Endodermal cell (in vitro differentiated cells): Measurements from ENCODE around the gene SMIM7. TPM values are rescaled to one million over a fixed set of nuclear protein-coding genes. Genes with fewer than 3 reads are reported as not detected.

Experiments
- DNase-seq: peaks from one replicate; pipeline ENCODE4 v3.0.0-alpha.2; 2017
- H3K27ac ChIP-seq: 2 replicates; pipeline ENCODE4 v1.5.1; 2013; ENCODE audit warnings: mild to moderate bottlenecking, low read depth, low read length, moderate library complexity
- H3K27me3 ChIP-seq: 2 replicates; pipeline ENCODE4 v1.6.1; 2013; ENCODE audit warnings: mild to moderate bottlenecking, low read length, moderate library complexity; ENCODE audit not compliant: insufficient read depth, control insufficient read depth, poor library complexity, severe bottlenecking
- H3K36me3 ChIP-seq: 2 replicates; pipeline ENCODE4 v1.7.0; 2013; ENCODE audit warnings: mild to moderate bottlenecking, low read length, moderate library complexity; ENCODE audit not compliant: control insufficient read depth, insufficient read depth
- H3K4me1 ChIP-seq: one replicate; pipeline ENCODE4 v1.7.0; 2013; ENCODE audit warnings: low read length; ENCODE audit not compliant: control insufficient read depth, insufficient read depth
- H3K4me3 ChIP-seq: 2 replicates; pipeline ENCODE4 v1.5.1; 2013; ENCODE audit warnings: mild to moderate bottlenecking, low read length, moderate library complexity
- H3K9ac ChIP-seq: 2 replicates; pipeline ENCODE4 v1.6.1; 2013; ENCODE audit warnings: mild to moderate bottlenecking, low read length, moderate library complexity; ENCODE audit not compliant: poor library complexity, severe bottlenecking; ENCODE audit errors: extremely low read depth
- H3K9me3 ChIP-seq: 2 replicates; pipeline ENCODE4 v1.6.1; 2013; ENCODE audit warnings: mild to moderate bottlenecking, low read length, moderate library complexity; ENCODE audit not compliant: control insufficient read depth
- H3K27ac Mint-ChIP-seq: 2 replicates; pipeline ENCODE4 v1.8.0; 2020; ENCODE audit warnings: mixed read lengths
- H3K27me3 Mint-ChIP-seq: 2 replicates; pipeline ENCODE4 v1.8.0; 2021; ENCODE audit warnings: mild to moderate bottlenecking, mixed read lengths; ENCODE audit not compliant: insufficient read depth
- H3K36me3 Mint-ChIP-seq: 2 replicates; pipeline ENCODE4 v1.8.0; 2020; ENCODE audit warnings: low read depth, mixed read lengths
- H3K4me1 Mint-ChIP-seq: 2 replicates; pipeline ENCODE4 v1.8.0; 2020; ENCODE audit warnings: mixed read lengths
- H3K4me3 Mint-ChIP-seq: 2 replicates; pipeline ENCODE4 v1.8.0; 2020; ENCODE audit warnings: mild to moderate bottlenecking, moderate library complexity, mixed read lengths
- H3K9me3 Mint-ChIP-seq: 2 replicates; pipeline ENCODE4 v1.8.0; 2020; ENCODE audit warnings: mild to moderate bottlenecking, mixed read lengths
- WGBS, 2 experiments: methylation state at CpG; one replicate each; pipeline versions ENCODE4 v1.1.5 to v1.1.7; 2013; ENCODE audit warnings: missing lambda C conversion rate in 2 of 2, mixed read lengths in 1 of 2; ENCODE audit not compliant: insufficient coverage in 1 of 2, insufficient read length in 1 of 2; 5-methylcytosine and 5-hydroxymethylcytosine counted together
- total RNA-seq, 2 donors: library from RNA; stranded (reverse); fragmentation: NEBNext Ultra II Directional in 1 of 2; extraction: Animal tissue kit (Norgen Biotek cat#: 25700) in 1 of 2; gene quantifications; 2 replicates in 1 of 2; 3 replicates in 1 of 2; pipeline ENCODE4 v1.2.1, GENCODE V29; 2021
- TF ChIP-seq, protein P1 (sequence below): fragments of 200-600 bp; sonication (generic); conservative IDR thresholded peaks from 2 replicates; pipeline ENCODE4 v1.5.0; 2021; ENCODE audit warnings: antibody characterized with exemption, mild to moderate bottlenecking

Gene SMIM7
- total RNA-seq, 2 donors from 2014 or later = 57.6 to 91.4 TPM

DNA sequence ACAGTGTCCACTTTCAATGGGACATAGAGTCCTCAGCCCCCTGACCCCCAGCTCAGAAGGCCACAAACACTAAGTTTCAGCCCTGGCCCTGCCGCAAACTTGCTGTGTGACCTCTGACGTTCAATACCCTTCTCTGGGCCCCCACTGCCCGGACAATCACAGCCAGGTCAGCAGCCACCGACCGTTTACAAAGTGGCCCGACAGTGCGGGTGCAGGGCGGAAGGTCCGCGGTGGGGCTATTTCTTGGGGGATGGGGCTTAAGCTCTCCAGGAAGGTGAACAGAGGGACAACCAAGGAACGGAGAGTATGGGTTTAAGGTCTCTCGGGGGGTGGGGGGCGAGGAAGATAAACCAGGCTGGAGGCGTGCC lies 496 bp downstream of the SMIM7 start:
- DNase-seq = no peak
- Histone ChIP-seq H3K36me3 (peaks cover 42% of the 10 kb centered on the region), H3K4me3 (peak overlapping the region; percentile 97), H3K27ac (peak overlapping the region; percentile 88), H3K9ac (peak overlapping the region; percentile 61), H3K9me3 (no peaks in the 10 kb centered on the region), H3K27me3 (no peaks in the 10 kb centered on the region), H3K4me1 (no peaks in the 10 kb centered on the region)
- peaks cover 38% of the 10 kb centered on the region for H3K36me3 Mint-ChIP-seq
- H3K4me3 Mint-ChIP-seq = peak overlapping the region; percentile 96
- H3K4me1 Mint-ChIP-seq = peaks cover 2% of the 10 kb centered on the region
- H3K27ac Mint-ChIP-seq = peak overlapping the region; percentile 100
- 0 to 6% methylated on average over 4 to 14 of the region's 14 CpGs for WGBS, 2 experiments
- TF ChIP-seq, protein P1, sequence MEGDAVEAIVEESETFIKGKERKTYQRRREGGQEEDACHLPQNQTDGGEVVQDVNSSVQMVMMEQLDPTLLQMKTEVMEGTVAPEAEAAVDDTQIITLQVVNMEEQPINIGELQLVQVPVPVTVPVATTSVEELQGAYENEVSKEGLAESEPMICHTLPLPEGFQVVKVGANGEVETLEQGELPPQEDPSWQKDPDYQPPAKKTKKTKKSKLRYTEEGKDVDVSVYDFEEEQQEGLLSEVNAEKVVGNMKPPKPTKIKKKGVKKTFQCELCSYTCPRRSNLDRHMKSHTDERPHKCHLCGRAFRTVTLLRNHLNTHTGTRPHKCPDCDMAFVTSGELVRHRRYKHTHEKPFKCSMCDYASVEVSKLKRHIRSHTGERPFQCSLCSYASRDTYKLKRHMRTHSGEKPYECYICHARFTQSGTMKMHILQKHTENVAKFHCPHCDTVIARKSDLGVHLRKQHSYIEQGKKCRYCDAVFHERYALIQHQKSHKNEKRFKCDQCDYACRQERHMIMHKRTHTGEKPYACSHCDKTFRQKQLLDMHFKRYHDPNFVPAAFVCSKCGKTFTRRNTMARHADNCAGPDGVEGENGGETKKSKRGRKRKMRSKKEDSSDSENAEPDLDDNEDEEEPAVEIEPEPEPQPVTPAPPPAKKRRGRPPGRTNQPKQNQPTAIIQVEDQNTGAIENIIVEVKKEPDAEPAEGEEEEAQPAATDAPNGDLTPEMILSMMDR = no peak
- peaks cover 8% of the 10 kb centered on the region for H3K27me3 Mint-ChIP-seq
- no peaks in the 10 kb centered on the region for H3K9me3 Mint-ChIP-seq

DNA sequence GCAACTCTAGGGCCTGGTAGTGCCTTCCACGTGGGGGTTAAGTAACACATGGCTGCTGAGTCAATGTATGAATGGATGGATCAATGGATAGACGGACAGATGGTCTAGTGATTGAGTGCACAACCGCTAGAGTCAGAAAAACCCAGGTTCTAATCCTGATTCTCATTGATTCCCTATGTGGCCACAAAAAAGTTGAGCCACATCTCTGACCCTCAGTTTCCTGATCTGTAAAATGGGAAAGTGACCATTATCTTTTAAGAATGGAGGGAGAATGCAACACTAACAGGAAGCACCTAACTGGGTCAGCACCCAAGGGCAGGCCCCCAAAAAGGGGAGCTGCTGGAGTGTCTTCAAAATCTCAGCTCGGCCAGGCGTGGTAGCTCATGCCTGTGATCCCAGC lies 2.6 kb downstream of the SMIM7 start:
- peaks cover 57% of the 10 kb centered on the region for H3K36me3 Mint-ChIP-seq
- no peak overlapping the region for H3K27ac Mint-ChIP-seq
- WGBS, 2 experiments = 98 to 99% methylated on average over 5 of the region's 5 CpGs
- H3K27me3 Mint-ChIP-seq = peaks cover 8% of the 10 kb centered on the region
- H3K4me3 Mint-ChIP-seq = no peak overlapping the region
- Histone ChIP-seq H3K9ac (no peak overlapping the region), H3K36me3 (peaks cover 62% of the 10 kb centered on the region), H3K27ac (no peak overlapping the region), H3K4me3 (no peak overlapping the region), H3K9me3 (no peaks in the 10 kb centered on the region), H3K4me1 (no peaks in the 10 kb centered on the region), H3K27me3 (no peaks in the 10 kb centered on the region)
- H3K4me1 Mint-ChIP-seq = no peaks in the 10 kb centered on the region
- no peak for DNase-seq
- H3K9me3 Mint-ChIP-seq = no peaks in the 10 kb centered on the region
- TF ChIP-seq, protein P1 = no peak

DNA sequence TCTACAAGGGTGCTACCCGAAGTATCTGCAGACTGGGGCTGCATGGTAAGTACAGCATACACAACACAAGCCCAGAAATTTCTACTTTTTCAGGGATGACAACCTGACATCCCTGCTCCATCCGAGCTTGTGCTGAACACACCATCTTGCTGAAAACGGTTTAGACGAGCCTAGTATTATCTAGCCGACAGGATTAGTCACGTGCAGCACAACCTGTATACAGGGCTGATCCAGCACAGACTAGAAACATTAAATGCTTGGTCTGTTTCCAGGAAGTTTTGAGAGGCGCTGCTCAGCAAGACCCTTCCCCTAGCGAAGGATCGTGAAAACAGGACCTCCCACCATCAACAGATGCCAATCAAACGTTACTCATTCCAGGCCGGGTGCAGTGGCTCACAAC lies 4.2 kb downstream of the SMIM7 start:
- Mint-ChIP-seq H3K4me3 (no peak overlapping the region), H3K27me3 (no peaks in the 10 kb centered on the region), H3K4me1 (no peaks in the 10 kb centered on the region), H3K9me3 (no peaks in the 10 kb centered on the region), H3K36me3 (peaks cover 72% of the 10 kb centered on the region), H3K27ac (no peak overlapping the region)
- H3K9me3 ChIP-seq = no peaks in the 10 kb centered on the region
- 83 to 93% methylated on average over 9 to 11 of the region's 11 CpGs for WGBS, 2 experiments
- no peak overlapping the region for H3K27ac ChIP-seq
- TF ChIP-seq, protein P1 = no peak
- H3K36me3 ChIP-seq = peaks cover 75% of the 10 kb centered on the region
- no peaks in the 10 kb centered on the region for H3K4me1 ChIP-seq
- H3K9ac ChIP-seq = no peak overlapping the region
- no peak for DNase-seq
- H3K4me3 ChIP-seq = no peak overlapping the region
- no peaks in the 10 kb centered on the region for H3K27me3 ChIP-seq
